SH-SY5Y (cell line): ENCODE data around the gene MICB.

ENCODE experiments used
- GATA2 ChIP-seq: IDR thresholded peaks from 2 replicates; pipeline ENCODE4 v1.6.1; 2011; ENCODE audit warnings: mild to moderate bottlenecking, low read depth, low read length
- GATA3 ChIP-seq: IDR thresholded peaks from 2 replicates; pipeline ENCODE4 v1.6.1; 2011; ENCODE audit warnings: low read depth, mild to moderate bottlenecking, low read length, moderate library complexity

Gene MICB

DNA sequence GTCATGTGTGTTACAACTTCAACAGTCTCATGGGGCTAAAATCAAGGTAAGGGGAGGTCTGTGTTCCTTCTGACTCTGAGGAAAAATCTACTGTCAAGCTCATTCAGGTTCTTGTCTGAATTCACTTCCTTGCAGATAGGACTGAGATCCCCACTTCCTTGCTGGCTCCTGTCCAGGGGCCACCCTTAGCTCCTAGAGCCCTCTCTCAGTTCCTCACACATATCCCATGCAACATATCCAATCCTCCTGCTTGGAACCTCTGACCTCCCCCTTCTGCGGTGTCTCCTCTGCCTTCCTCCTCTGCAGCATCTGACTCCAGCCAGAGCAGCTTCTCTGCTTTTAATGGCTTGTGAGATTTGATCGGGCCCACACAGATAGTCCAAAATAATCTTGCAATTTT, 27.1 kb upstream of the MICB start:
- TF ChIP-seq GATA2 = no peak
- no peak for TF ChIP-seq GATA3

DNA sequence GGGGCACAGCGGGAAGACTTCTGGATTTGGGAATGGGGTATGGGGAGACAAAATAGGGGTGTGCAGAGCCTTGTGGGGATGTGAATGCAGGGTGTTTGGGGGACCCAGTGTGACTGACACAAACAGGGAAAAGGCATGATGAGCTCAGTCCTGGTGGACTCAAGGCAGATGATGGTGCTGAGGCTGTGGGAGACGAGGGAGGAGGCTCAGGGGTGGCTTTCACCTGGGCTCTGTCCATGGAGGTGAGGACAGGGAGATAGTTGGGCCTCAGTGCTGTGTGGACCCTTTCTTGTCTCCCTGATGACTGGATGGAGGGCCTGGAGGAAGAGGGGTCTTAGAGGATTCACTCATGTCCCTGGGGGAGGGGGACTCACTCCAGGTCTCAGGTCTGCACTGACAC, 26.2 kb upstream of the MICB start:
- no peak for TF ChIP-seq GATA3
- no peak for TF ChIP-seq GATA2

DNA sequence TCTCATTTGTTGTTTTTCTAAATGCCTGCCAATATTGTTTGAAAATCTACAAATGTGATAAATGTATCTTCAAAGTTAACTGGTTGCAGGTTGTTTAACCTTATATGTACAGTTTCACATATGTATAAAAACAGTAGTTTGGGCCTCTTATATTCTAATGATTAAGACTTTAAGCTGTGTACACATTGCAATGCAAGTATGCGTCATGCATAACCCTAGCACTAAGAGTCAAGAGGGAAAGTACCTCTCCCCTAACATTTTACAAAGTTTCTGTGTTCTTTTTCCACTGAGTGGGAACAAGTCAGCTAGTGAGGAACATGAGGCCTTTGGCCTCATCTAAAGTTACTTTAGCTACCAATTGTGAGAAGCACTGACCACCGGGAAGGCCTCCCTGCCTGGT, 25.7 kb upstream of the MICB start:
- TF ChIP-seq GATA2 (no peak), GATA3 (no peak)

DNA sequence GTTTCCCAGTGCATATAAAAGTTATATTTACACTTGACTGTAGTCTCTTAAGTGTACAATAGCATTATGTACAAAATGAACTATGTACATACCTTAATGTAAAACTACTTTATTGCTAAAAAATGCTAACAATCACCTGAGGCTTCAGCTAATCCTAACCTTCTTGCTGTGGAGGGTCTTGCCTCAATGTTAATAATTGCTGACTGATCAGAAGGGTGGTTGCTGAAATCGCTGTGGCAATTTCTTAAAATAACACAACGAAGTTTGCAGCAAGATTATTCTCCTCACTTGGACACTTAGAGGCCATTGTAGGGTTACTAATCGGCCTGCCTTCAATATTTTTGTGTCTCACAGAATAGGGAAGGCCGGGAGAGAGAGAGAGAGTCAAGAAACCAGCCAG, 24.7 kb upstream of the MICB start:
- TF ChIP-seq GATA3 = no peak
- TF ChIP-seq GATA2 = no peak

DNA sequence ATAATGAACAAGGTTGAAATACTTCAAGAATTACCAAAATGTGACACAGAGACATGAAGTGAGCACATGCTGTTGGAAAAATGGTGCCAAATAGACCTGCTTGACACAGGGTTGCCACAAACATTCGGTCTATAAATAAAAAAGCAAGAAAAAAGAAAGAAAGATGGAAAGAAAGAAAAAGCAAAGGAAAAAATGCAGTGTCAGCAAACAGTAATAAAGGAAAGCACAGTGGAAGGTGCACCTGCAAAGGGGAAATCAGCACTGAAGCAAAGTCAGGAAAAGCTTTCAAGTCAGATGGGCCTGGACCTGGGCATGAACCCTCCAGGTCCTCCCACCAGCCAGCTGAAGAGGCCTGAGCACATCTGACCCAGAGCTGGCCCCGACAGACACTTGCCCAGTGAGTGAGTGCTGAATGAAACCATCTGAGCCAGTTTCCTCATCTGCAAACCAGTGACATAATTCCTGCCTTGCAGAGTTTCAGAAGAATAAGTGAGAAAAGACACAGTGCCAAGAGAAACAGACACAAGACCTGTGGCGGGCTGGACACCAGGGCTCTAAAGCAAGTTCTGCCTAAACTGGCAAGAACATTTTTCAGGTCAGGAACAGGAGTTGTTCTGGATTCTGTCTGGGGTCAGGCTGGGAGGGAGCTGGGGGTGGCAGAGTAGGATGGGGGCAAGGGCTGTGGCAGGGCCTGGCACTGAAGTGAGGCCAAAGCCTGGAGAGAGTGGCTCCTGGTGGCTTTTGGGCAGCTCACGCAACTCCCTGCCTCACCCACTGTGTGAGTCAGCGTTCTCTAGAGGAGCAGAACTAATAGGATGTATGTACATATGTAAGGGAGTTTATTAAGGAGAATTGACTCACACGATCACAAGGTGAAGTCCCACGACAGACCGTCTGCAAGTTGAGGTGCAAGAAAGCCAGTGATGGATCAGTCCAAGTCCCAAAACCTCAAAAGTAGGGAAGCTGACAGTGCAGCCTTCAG, 23.9 kb upstream of the MICB start:
- TF ChIP-seq GATA2 = no peak
- TF ChIP-seq GATA3 = no peak

DNA sequence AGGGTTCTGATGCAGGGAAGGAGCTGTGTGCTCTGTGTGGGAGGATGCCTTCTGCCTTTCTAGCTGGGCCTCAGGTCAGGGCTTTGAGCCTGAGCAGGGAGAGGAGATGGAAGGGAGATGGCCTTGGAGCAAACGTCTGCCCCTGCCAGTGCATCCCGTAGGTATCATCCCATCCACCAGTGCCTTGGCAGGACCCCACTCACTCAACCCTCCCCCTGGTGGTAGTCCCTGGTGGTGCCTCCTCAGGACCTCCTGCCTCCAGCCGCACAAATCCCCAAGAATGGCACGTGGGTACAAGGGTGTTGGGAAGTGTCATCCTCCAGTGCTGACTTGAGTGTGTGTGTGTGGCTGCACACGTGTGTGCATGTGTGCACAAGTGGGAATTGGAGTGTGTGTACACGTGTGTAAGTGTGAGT, 23.1 kb upstream of the MICB start:
- TF ChIP-seq GATA2 (no peak), GATA3 (no peak)

DNA sequence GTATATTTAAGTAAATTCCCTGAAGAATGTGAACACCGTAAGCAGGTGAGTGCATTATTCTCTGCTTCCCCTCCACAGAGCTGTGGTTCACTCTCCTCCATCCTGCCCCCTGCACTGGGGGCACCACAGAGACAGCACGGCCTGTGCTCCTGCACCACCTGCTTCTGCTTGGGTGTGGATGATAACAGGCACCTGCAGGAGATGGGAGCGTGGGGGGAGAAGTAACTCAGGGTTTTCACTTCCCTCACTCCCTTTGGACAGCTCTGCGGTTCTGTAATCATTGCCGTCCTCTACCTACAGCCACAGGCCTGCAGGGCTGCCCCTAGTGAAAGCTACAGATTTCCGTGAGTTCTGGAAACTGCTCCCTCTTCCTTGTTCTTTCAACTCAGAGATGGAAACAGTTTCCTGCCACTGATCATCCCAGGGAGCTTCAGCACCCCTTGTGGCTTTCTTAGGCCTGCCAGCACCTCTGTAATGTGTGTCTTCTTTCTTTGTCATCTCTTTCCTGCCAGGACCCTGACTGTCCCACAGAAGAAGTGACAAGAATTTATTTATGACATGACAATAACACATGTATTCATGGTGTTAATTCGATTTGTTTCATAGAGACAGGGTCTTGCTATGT, 21.3 kb upstream of the MICB start:
- TF ChIP-seq GATA3 (no peak), GATA2 (no peak)

DNA sequence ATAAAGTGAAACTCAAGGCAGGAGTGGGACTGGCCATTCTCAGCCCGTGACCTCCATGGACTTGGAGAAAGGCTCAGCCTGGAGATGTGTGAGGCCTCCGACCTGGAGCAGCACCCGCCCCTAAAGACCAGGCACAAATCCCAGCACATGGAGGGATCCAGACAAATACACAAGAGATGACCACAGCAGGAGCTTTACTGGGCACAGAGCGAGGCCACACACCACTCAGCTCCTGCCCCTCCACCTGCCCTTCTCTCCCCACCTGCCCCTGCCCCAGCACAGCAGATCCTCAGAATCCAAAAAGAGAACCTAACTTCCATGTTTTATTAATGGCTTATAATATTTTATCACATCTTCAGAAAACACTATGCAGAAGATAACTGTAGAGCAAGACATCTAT, 20.4 kb upstream of the MICB start:
- TF ChIP-seq GATA3 = no peak
- TF ChIP-seq GATA2 = no peak

DNA sequence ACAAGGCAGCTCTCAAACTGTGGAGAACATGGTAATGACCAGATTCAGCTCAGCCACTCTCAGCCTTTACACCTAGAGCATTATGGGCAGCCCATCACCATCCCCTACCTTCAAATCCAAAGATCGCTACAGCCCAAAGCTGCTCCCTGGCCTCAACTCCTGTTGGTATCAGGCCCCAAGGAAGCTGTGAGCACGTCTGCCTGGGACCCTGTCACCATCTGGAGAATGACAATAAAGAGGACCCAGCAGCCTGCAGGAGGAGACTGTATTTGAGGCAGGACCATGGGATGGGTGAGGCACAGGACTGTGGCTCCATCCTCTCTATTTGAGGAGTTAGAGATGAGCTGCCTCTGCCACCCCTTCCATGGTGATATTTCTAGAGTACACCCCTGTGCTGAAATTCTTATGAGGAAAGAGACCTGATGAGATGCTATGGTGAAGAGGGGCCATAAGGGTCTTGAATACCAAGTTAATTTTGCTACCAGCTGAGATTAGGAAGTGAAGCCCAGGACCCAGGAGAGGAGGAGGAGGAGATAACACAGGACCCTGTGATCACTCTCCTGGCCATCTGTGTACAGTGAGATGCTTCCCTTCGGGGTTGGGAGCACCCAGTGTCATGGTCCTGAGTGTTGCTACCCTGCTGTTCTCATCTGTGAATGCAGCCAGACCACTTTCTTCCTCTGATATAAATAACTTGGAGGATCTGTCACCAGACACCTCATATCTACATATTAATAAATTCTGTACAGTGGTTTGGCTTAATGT, 19.6 kb upstream of the MICB start:
- no peak for TF ChIP-seq GATA2
- no peak for TF ChIP-seq GATA3

DNA sequence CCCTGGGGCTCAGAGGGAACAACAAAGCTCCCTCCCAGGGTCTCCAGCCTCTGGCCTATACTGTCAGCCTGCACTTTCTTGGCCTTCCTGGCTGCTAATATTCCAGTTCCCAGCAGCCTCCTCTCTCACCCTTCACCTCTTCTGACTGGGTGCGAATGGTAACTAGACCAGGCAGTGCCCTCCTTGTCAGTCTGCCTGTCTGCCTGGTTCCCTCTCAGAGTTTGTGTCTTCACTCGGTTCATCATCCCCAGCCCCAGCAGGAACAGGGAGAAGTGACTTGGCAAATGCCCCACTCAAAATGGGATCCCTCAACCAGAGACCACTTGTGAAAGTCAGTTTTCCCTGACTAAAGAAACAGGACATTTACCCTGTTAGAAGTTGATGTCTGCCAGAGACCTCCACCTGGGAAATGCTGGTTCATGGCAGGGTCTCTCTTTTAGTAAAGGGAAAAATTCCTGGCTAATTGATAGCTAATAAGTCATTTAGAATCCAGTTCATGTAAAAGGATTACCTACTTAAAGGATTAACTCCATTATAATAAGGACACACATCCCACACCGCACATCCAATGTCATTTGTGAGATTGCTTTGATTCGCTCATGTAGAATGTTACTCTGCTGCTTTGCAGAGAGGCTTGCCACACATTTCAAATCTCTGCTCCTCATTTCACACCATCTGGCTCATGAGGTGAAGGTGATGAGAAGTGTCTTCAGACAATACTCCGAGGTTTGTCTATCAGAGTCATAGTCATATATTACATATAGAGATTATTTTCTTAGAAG, 18.6 kb upstream of the MICB start:
- TF ChIP-seq GATA3 (no peak), GATA2 (no peak)

DNA sequence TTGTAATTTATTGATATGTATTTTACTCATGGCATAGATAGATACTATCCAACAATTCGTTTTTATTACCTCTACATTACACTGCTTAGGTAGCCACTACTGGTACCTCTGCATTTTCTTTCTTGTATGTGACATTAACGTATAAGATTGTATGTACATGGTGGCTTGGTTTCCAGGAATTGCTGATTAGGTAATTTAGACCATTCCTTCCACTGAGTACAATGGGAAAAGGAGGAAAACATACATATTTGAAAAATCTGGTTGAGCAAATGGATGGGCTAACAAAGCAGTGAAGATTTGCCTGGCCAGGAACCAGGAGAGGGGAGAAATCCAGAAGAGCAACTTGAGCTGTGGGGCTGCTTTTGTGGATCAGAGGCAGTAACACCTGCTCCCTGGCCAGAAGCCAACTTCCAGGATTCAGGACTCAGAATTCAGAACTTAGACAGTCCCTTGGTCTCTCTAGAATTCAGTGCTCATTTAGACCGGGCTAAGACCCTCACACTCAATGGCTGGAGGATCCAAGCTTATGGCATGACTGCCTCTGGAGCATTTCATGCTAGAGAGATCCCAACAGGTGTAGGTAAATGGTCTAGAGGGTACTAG, 17.9 kb upstream of the MICB start:
- TF ChIP-seq GATA2 (no peak), GATA3 (no peak)

DNA sequence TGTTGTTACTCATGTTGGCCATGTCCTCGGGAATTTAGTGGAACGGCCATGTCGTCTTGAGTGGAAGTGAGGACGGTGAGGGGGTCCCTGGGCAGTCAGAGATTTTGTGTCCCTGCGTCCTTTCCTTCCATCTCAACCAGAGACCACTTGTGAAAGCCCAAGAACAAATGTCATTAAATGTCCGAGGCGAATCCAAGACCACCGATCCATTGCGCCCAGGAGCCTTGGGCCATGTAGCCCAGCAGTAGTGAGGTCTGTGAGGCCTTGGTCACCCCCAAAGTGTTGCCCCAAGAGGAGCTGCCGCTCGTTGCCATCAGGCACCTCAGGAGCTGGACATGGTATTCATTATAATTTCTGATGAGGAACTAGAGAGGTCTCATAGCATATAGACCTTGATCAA, 17.4 kb upstream of the MICB start:
- TF ChIP-seq GATA2 (no peak), GATA3 (no peak)

DNA sequence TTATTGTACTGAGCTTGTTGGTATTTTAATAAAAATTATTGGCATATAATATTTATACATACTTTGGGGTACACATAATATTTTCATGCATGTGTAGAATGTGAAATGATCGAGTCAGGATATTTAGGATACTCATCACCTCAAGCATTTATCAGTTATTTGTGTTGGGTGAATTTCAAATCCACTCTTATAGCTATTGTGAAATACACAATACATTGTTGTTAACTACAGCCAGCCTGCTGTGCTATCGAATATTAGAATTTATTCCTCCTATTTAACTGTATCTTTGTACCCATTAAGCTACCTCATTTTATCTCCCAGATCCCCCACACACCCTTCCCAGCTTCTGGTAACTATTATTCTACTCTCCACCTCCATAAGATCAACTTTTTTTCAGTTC, 14.6 kb upstream of the MICB start:
- TF ChIP-seq GATA2 (no peak), GATA3 (no peak)
